ENCODE data around the gene HSBP1. TPM values are rescaled to one million over a fixed set of nuclear protein-coding genes. Genes with fewer than 3 reads are reported as not detected.

The HSBP1 gene
- total RNA-seq, 4 donors from 2014 or later = 7.5 to 28.0 (median 8.7) TPM

- TF ChIP-seq, protein P1, sequence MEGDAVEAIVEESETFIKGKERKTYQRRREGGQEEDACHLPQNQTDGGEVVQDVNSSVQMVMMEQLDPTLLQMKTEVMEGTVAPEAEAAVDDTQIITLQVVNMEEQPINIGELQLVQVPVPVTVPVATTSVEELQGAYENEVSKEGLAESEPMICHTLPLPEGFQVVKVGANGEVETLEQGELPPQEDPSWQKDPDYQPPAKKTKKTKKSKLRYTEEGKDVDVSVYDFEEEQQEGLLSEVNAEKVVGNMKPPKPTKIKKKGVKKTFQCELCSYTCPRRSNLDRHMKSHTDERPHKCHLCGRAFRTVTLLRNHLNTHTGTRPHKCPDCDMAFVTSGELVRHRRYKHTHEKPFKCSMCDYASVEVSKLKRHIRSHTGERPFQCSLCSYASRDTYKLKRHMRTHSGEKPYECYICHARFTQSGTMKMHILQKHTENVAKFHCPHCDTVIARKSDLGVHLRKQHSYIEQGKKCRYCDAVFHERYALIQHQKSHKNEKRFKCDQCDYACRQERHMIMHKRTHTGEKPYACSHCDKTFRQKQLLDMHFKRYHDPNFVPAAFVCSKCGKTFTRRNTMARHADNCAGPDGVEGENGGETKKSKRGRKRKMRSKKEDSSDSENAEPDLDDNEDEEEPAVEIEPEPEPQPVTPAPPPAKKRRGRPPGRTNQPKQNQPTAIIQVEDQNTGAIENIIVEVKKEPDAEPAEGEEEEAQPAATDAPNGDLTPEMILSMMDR (IDR thresholded peaks at IDR 0.05 in 4 of 5, conservative IDR thresholded peaks at IDR 0.05 in 1 of 5) = no peak
- TF ChIP-seq POLR2A (IDR thresholded peaks at IDR 0.05) = no peak
- Histone ChIP-seq H3K4me3 (no peak overlapping the region), H3K27me3 (no peaks in the 10 kb centered on the region), H3K9me3 (no peaks in the 10 kb centered on the region), H3K4me1 (peaks cover 5 to 8% of the 10 kb centered on the region in 2 donors), H3K36me3 (no peaks in the 10 kb centered on the region), H3K27ac (no peak overlapping the region)
- ATAC-seq (no peak), DNase-seq (no peak)
- intact Hi-C loops (cut with DNase I; ENCODE audit: low total_unique reads) (no loop called here), in situ Hi-C loops (cut with MboI; ENCODE audit: low sequenced_read_pairs in 4 of 4) (loop anchor here in 2 of 4 donors (25.0 kb wide), 2 partner anchors 158 to 383 kb away; partner anchors contain the start of genes ADAD2 (in 1 of the 2), NECAB2 (in 1 of the 2), OSGIN1 (in 1 of the 2) and TAF1C (in 1 of the 2))
Measured at GRCh38 chr16:83803811-83804210, 4.0 kb upstream of the HSBP1 start.

DNA sequence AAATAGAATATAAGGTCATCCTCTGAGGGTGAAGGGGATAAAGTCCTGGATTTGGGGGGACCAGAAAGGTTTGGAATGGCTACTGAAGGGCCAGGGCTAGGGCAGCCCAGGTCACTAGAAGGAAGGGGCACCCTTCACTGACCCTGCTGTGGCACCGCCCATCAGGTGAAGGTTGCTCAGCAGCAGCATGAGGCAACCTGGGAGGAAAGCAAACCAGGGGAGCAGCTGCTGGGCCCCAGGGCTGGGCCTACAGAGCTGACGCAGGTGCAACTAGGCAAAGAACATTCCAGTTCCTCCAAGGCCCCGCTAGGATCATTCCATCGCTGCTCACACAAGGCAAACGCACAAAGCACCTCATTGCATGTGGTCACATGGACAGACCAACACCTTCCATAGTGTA lies 3.4 kb upstream of the HSBP1 start:
- Histone ChIP-seq H3K9me3 (no peaks in the 10 kb centered on the region), H3K27me3 (no peaks in the 10 kb centered on the region), H3K36me3 (no peaks in the 10 kb centered on the region), H3K4me3 (no peak overlapping the region), H3K4me1 (peaks cover 9 to 12% of the 10 kb centered on the region in 2 donors), H3K27ac (no peak overlapping the region)
- DNase-seq = no peak
- intact Hi-C loops (cut with DNase I; ENCODE audit: low total_unique reads) (no loop called here), in situ Hi-C loops (cut with MboI; ENCODE audit: low sequenced_read_pairs in 4 of 4) (loop anchor here in 2 of 4 donors (25.0 kb wide), 2 partner anchors 158 to 383 kb away; partner anchors contain the start of genes ADAD2 (in 1 of the 2), NECAB2 (in 1 of the 2), OSGIN1 (in 1 of the 2) and TAF1C (in 1 of the 2))
- ATAC-seq = no peak
- TF ChIP-seq POLR2A (IDR thresholded peaks at IDR 0.05) = no peak
- TF ChIP-seq, protein P1 (IDR thresholded peaks at IDR 0.05 in 4 of 5, conservative IDR thresholded peaks at IDR 0.05 in 1 of 5) = no peak

DNA sequence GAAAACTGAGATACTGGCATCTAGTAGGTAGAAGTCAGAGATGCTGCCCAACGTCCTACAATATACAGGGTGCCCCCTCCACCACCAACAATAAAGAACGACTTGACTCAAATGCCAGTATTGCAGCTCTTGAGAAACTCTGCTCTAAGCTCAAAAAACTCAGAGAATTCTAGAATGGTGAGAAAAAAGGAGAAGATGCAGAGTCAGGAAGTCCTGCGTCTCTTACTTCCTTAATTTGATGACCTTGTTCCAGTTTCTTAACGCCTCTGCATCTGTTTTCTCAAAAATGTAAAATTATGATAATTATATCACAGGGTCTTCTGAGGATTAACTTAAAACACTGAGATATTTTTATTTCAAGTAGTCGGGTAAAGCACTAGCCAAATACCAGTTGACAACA lies 1.7 kb upstream of the HSBP1 start:
- in situ Hi-C loops (cut with MboI; ENCODE audit: low sequenced_read_pairs in 4 of 4) = loop anchor here in 2 of 4 donors (25.0 kb wide), 2 partner anchors 156 to 381 kb away; partner anchors contain the start of genes ADAD2 (in 1 of the 2), NECAB2 (in 1 of the 2), OSGIN1 (in 1 of the 2) and TAF1C (in 1 of the 2)
- Histone ChIP-seq H3K4me1 (peaks cover 13 to 16% of the 10 kb centered on the region in 2 donors), H3K36me3 (peaks cover 0 to 12% of the 10 kb centered on the region in 2 donors), H3K4me3 (no peak overlapping the region), H3K27me3 (no peaks in the 10 kb centered on the region), H3K9me3 (no peaks in the 10 kb centered on the region), H3K27ac (no peak overlapping the region)
- intact Hi-C loops (cut with DNase I; ENCODE audit: low total_unique reads) = loop anchor here (5.0 kb wide), 2 partner anchors 119 to 341 kb away; partner anchors contain the start of genes DNAAF1 and HSDL1
- ATAC-seq (no peak), DNase-seq (no peak)
- TF ChIP-seq, protein P1 (IDR thresholded peaks at IDR 0.05 in 4 of 5, conservative IDR thresholded peaks at IDR 0.05 in 1 of 5) = no peak
- TF ChIP-seq POLR2A (IDR thresholded peaks at IDR 0.05) = no peak

DNA sequence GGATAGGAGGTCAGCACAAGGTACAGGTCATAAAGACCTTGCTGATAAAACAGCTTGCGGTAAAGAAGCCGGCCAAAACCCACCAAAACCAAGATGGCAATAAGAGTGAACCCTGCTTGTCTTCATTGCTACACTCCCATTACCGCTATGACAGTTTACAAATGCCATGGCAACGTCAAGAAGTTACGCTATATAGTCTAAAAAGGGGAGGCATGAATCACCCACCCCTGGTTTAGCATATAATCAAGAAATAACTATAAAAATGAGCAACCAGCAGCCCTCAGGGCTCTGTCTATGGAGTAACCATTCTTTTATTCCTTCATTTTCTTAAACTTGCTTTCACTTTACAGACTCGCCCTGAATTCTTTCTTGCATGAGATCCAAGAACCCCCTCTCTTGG lies 1.0 kb upstream of the HSBP1 start:
- no peak for ATAC-seq
- TF ChIP-seq, protein P1 (IDR thresholded peaks at IDR 0.05 in 4 of 5, conservative IDR thresholded peaks at IDR 0.05 in 1 of 5) = no peak
- TF ChIP-seq POLR2A (IDR thresholded peaks at IDR 0.05) = no peak
- H3K27ac ChIP-seq = no peak overlapping the region

More for the DNA sequence above, 1.0 kb upstream of the HSBP1 start:
- intact Hi-C loops (cut with DNase I; ENCODE audit: low total_unique reads) = loop anchor here (5.0 kb wide), 2 partner anchors 119 to 341 kb away; partner anchors contain the start of genes DNAAF1 and HSDL1
- no peak for DNase-seq
- Histone ChIP-seq H3K9me3 (no peaks in the 10 kb centered on the region), H3K4me1 (peaks cover 15 to 17% of the 10 kb centered on the region in 2 donors), H3K4me3 (no peak overlapping the region), H3K36me3 (peaks cover 0 to 18% of the 10 kb centered on the region in 2 donors), H3K27me3 (no peaks in the 10 kb centered on the region)
- in situ Hi-C loops (cut with MboI; ENCODE audit: low sequenced_read_pairs in 4 of 4) = loop anchor here in 2 of 4 donors (25.0 kb wide), 2 partner anchors 156 to 381 kb away; partner anchors contain the start of genes ADAD2 (in 1 of the 2), NECAB2 (in 1 of the 2), OSGIN1 (in 1 of the 2) and TAF1C (in 1 of the 2)

Measured in gastrocnemius medialis (tissue), 4 donors.